ENCODE measurements around the gene PCDHAC2. TPM values are rescaled to one million over a fixed set of nuclear protein-coding genes. Genes with fewer than 3 reads are reported as not detected.

The PCDHAC2 gene
- total and polyA plus RNA-seq, 4 donors = 0.50 to 1.8 (median 0.78) TPM

GRCh38 chr5:141001446-141001843, 35.2 kb downstream of the PCDHAC2 start (continued):
- TF ChIP-seq CTCF (IDR thresholded peaks at IDR 0.05; ENCODE audit: low read depth, low read length, missing input control) (no peak), EGR1 (IDR thresholded peaks at IDR 0.05; ENCODE audit: low read depth in 2 of 2) (no peak), GABPA (IDR thresholded peaks at IDR 0.05 in 1 of 2, conservative IDR thresholded peaks at IDR 0.05 in 1 of 2) (no peak), SP1 (IDR thresholded peaks at IDR 0.05) (no peak)

GRCh38 chr5:141001844-141002604, 35.7 kb downstream of the PCDHAC2 start:
- WGBS = 3% methylated on average over 19 of the region's 19 CpGs
- H3K27ac ChIP-seq (ENCODE audit: low read depth in 1 of 2, low read length in 2 of 2) = no peak overlapping the region
- TF ChIP-seq TAF1 (conservative IDR thresholded peaks at IDR 0.05) (no peak), YY1 (IDR thresholded peaks at IDR 0.05) (no peak), NR2F2 (IDR thresholded peaks at IDR 0.05) (no peak), HNF4A (conservative IDR thresholded peaks at IDR 0.05) (no peak), SP1 (IDR thresholded peaks at IDR 0.05) (no peak), JUND (IDR thresholded peaks at IDR 0.05) (no peak), ATF3 (IDR thresholded peaks at IDR 0.05) (no peak), EGR1 (IDR thresholded peaks at IDR 0.05; ENCODE audit: low read depth in 2 of 2) (no peak)

GRCh38 chr5:141002605-141002965, 36.3 kb downstream of the PCDHAC2 start:
- 41% methylated on average over 3 of the region's 3 CpGs for WGBS
- Histone ChIP-seq H3K4me3 (ENCODE audit: low read depth in 1 of 3, low read length in 3 of 3) (no peak overlapping the region), H3K4me1 (ENCODE audit: control insufficient read depth in 4 of 4, insufficient read depth in 4 of 4, low read length in 3 of 4) (no peaks in the 10 kb centered on the region), H3K36me3 (ENCODE audit: control insufficient read depth in 4 of 4, insufficient read depth in 3 of 4, low read depth in 1 of 4, low read length in 3 of 4) (no peaks in the 10 kb centered on the region), H3K27ac (ENCODE audit: low read depth in 1 of 2, low read length in 2 of 2) (no peak overlapping the region), H3K9me3 (ENCODE audit: control insufficient read depth in 4 of 4, low read length in 3 of 4) (no peaks in the 10 kb centered on the region), H3K9ac (ENCODE audit: low read depth in 1 of 2, low read length in 2 of 2) (no peak overlapping the region), H3K27me3 (ENCODE audit: control insufficient read depth in 4 of 4, insufficient read depth in 4 of 4, low read length in 3 of 4) (peaks cover 0 to 2% (median 0%) of the 10 kb centered on the region in 4 donors)
- DNase-seq (ENCODE audit: low spot score) = no peak
- TF ChIP-seq GABPA (IDR thresholded peaks at IDR 0.05 in 1 of 2, conservative IDR thresholded peaks at IDR 0.05 in 1 of 2) (no peak), TAF1 (conservative IDR thresholded peaks at IDR 0.05) (no peak), RXRA (IDR thresholded peaks at IDR 0.05) (no peak), REST (IDR thresholded peaks at IDR 0.05) (no peak), HNF4A (conservative IDR thresholded peaks at IDR 0.05) (no peak), FOXA2 (IDR thresholded peaks at IDR 0.05) (no peak), CTCF (IDR thresholded peaks at IDR 0.05; ENCODE audit: low read depth, low read length, missing input control) (no peak), MAX (IDR thresholded peaks at IDR 0.05) (no peak), HNF4G (IDR thresholded peaks at IDR 0.05) (no peak), FOXA1 (IDR thresholded peaks at IDR 0.05) (no peak), ATF3 (IDR thresholded peaks at IDR 0.05) (no peak), SP1 (IDR thresholded peaks at IDR 0.05) (no peak)

More at GRCh38 chr5:141001844-141002604, 35.7 kb downstream of the PCDHAC2 start:
- no peak for DNase-seq (ENCODE audit: low spot score)
- Histone ChIP-seq H3K4me1 (ENCODE audit: control insufficient read depth in 4 of 4, insufficient read depth in 4 of 4, low read length in 3 of 4) (no peaks in the 10 kb centered on the region), H3K4me3 (ENCODE audit: low read depth in 1 of 3, low read length in 3 of 3) (no peak overlapping the region), H3K36me3 (ENCODE audit: control insufficient read depth in 4 of 4, insufficient read depth in 3 of 4, low read depth in 1 of 4, low read length in 3 of 4) (no peaks in the 10 kb centered on the region), H3K9ac (ENCODE audit: low read depth in 1 of 2, low read length in 2 of 2) (no peak overlapping the region), H3K9me3 (ENCODE audit: control insufficient read depth in 4 of 4, low read length in 3 of 4) (no peaks in the 10 kb centered on the region), H3K27me3 (ENCODE audit: control insufficient read depth in 4 of 4, insufficient read depth in 4 of 4, low read length in 3 of 4) (peaks cover 0 to 2% (median 0%) of the 10 kb centered on the region in 4 donors)

Data from liver (tissue), 9 donors.